D721Med (cell line): ENCODE results near the gene CAT.
"Not testable (repeated sequence)": the region's sequence is repeated elsewhere in the genome, so short reads cannot be mapped to it uniquely, and the experiment has no call there.

ENCODE experiments used
- DNase-seq: peaks from one replicate; pipeline ENCODE4 v3.0.0; 2011; ENCODE audit warnings: low spot score; ENCODE audit not compliant: insufficient read length
- FAIRE-seq: peaks from 2 replicates; lab custom pipeline; 2011; peaks lifted over from hg19 to GRCh38; lab: Jason Lieb, UNC
- CTCF ChIP-seq: IDR thresholded peaks from 2 replicates; pipeline ENCODE4 v1.5.1; 2012; ENCODE audit warnings: mild to moderate bottlenecking, control low read depth; ENCODE audit not compliant: insufficient read depth; ENCODE audit errors: missing control alignments

Gene CAT

GRCh38 chr11:34423300-34423699, 15.4 kb upstream of the CAT start:
- FAIRE-seq = no peak
- no peak for DNase-seq
- no peak for TF ChIP-seq CTCF

DNA sequence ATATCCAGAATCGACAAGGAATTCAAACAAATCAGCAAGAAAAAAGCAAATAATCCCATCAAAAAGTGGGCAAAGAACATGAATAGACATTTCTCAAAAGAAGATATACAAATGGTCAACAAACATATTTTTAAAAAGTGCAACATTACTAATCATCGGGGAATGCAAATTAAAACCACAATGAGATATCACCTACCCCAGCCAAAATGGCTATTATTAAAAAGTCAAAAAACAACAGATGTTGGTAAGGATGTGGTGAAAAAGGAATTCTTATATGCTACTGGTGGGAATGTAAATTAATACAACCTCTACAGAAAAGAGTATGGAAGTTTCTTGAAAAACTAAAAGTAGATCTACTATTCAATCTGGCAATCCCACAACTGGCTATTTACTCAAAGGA, 13.9 kb upstream of the CAT start:
- not testable (repeated sequence) for FAIRE-seq, DNase-seq

DNA sequence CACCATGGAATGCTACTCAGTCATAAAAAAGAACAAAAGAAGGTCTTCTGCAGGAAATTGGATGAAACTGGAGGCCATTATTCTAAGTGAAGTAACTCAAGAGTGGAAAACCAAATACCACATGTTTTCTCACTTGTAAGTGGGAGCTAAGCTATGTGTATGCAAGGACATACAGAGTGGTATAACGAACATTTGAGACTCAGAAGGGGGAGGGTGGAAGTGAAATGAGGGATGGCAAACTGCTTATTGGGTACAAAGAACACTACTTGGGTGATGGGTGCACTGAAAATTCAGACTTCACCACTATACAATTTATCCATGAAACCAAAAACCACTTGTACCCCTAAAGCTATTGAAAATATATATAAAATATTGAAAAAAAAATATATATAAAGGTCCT, 13.4 kb upstream of the CAT start:
- FAIRE-seq (no peak), DNase-seq (no peak)
- no peak for TF ChIP-seq CTCF

DNA sequence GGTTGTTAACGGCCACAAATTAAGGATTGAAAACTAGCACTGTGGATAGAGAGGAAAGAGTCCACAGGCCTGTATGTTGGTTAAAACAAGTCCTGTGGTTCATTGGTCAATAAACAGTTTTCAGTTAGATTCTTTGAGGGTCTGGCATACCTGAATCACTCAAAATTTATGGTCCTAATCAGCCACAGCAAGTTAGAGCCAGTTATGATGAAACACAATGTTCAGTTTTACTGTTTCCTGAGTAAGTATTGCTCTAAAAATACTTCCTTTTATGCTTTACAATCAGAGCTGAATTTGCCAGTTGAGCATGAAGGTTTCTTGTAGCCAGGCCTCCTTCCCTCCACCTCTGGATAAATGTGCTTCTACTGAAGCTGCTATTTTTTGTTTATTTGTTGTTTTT, 12.9 kb upstream of the CAT start:
- FAIRE-seq (no peak), DNase-seq (no peak)
- TF ChIP-seq CTCF = no peak

- DNase-seq (no peak), FAIRE-seq (no peak)
- no peak for TF ChIP-seq CTCF
These were observed 12.0 kb upstream of the CAT start for GRCh38 chr11:34426766-34427185.

DNA sequence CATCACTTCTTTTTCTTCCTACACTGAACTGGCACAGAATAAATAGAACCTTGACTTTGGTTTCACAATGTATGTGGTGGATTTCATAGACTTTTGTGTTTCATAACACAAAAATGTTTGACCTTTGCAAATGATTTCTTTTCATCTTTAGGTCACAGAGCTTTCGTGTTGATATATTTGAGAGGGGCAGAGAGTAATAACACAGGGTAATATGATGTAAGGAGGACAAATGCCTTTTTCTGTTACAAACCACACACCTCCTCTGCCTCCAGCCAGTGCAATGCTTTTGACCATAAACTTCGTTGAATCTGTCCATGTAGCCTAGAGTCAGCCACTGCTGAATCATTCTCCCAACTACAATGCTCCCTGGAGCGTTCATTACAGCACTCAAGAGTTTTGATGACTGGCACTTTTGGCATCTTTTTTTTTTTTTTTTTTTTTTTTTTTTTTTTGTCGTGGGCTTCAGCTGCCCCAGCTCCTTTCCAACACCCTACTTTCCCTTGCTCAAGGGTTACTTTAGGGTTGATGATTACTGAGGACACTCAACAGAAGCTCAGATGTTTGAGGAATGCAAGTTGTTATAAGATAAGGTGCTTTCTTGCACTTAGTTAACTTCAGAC, 11.4 kb upstream of the CAT start:
- DNase-seq (no peak), FAIRE-seq (no peak)
- TF ChIP-seq CTCF = no peak

DNA sequence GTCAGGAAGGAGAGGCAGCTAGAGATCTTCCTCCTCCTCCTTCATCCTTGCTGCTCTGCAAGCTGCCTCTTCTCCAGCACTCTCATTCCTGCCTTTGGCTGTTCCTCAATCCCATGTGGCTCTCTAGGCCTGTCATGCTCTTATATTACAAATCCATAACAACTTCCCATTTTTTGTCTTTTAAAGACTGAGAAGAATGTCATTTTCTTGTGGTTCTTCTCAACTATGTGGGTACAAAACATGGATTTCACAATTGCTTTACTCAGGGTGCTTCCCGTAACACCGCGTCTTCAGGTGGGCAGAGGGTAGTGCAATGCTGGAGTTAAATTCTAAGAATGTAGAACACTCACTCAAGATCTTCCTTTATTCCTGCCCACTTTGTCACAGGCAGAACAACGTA, 6.8 kb upstream of the CAT start:
- TF ChIP-seq CTCF = no peak
- FAIRE-seq (no peak), DNase-seq (no peak)

DNA sequence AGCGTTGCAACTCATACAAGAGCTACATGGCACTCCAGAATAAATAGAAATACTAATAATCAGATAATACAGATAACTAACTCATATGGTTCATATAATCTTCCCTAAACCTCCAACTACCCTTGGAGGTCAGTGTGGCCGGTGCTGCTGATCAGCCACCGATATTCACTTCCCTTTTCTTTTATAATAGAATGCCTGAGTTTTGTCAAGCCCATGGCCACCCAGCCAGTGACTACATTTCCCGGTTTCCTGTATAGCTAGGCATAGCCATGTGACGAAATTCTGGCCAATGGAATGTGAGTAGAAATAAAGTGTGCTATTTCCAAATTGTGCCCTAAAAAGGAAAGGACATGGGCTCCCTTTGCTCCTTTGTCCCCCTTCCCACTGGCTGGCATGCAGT, 5.9 kb upstream of the CAT start:
- no peak for FAIRE-seq
- no peak for DNase-seq
- no peak for TF ChIP-seq CTCF
